Measurements from ENCODE around the gene FLT3LG.
"Not testable (repeated sequence)": the region's sequence is repeated elsewhere in the genome, so short reads cannot be mapped to it uniquely, and the experiment has no call there.

FLT3LG gene

GRCh38 chr19:49435670-49436069 lies 38.3 kb upstream of the FLT3LG start:
- Mint-ChIP-seq H3K9me3 (no peaks in the 10 kb centered on the region), H3K27ac (peak overlapping the region; percentile 79), H3K4me3 (no peak overlapping the region), H3K36me3 (peaks cover 3% of the 10 kb centered on the region), H3K4me1 (peaks cover 44% of the 10 kb centered on the region)
- ATAC-seq (no peak), DNase-seq (ENCODE audit: low spot score in 2 of 2) (no peak)

GRCh38 chr19:49436381-49437017 lies 37.5 kb upstream of the FLT3LG start:
- Mint-ChIP-seq H3K36me3 (no peaks in the 10 kb centered on the region), H3K9me3 (no peaks in the 10 kb centered on the region), H3K4me3 (no peak overlapping the region), H3K27ac (peak overlapping the region; percentile 79), H3K4me1 (peaks cover 46% of the 10 kb centered on the region)
- ATAC-seq = peak; percentile 19
- peak; percentile 51 to 80 for DNase-seq (ENCODE audit: low spot score in 2 of 2)

- Mint-ChIP-seq H3K4me1 (peaks cover 50% of the 10 kb centered on the region), H3K9me3 (no peaks in the 10 kb centered on the region), H3K4me3 (no peak overlapping the region), H3K27ac (no peak overlapping the region), H3K36me3 (no peaks in the 10 kb centered on the region)
- ATAC-seq (no peak), DNase-seq (ENCODE audit: low spot score in 2 of 2) (no peak)
Measured at GRCh38 chr19:49437231-49437630, 36.8 kb upstream of the FLT3LG start.

GRCh38 chr19:49438261-49438660 lies 35.8 kb upstream of the FLT3LG start:
- no peak overlapping the region for H3K27ac Mint-ChIP-seq
- peaks cover 8% of the 10 kb centered on the region for H3K36me3 Mint-ChIP-seq
- H3K4me1 Mint-ChIP-seq = peaks cover 51% of the 10 kb centered on the region
- H3K9me3 Mint-ChIP-seq = no peaks in the 10 kb centered on the region
- H3K4me3 Mint-ChIP-seq = no peak overlapping the region
- no peak for DNase-seq (ENCODE audit: low spot score in 2 of 2)
- ATAC-seq = no peak

GRCh38 chr19:49439836-49440235 lies 34.2 kb upstream of the FLT3LG start:
- Mint-ChIP-seq H3K4me1 (peaks cover 60% of the 10 kb centered on the region), H3K27ac (no peak overlapping the region), H3K36me3 (peaks cover 22% of the 10 kb centered on the region), H3K9me3 (no peaks in the 10 kb centered on the region), H3K4me3 (no peak overlapping the region)
- no peak for ATAC-seq
- no peak for DNase-seq (ENCODE audit: low spot score in 2 of 2)

GRCh38 chr19:49440439-49441209 lies 33.4 kb upstream of the FLT3LG start:
- H3K36me3 Mint-ChIP-seq = peaks cover 22% of the 10 kb centered on the region
- H3K4me3 Mint-ChIP-seq = peak overlapping the region; percentile 74
- H3K27ac Mint-ChIP-seq = no peak overlapping the region
- ATAC-seq = no peak
- H3K9me3 Mint-ChIP-seq = no peaks in the 10 kb centered on the region
- H3K4me1 Mint-ChIP-seq = peaks cover 59% of the 10 kb centered on the region
- no peak for DNase-seq (ENCODE audit: low spot score in 2 of 2)

- ATAC-seq (no peak), DNase-seq (ENCODE audit: low spot score in 2 of 2) (no peak)
- peak within 1 kb of the TSS; percentile 74 for H3K4me3 Mint-ChIP-seq
- H3K27ac Mint-ChIP-seq = peak within 1 kb of the TSS; percentile 88
- peaks cover 53% of the 10 kb centered on the region for H3K4me1 Mint-ChIP-seq
- H3K36me3 Mint-ChIP-seq = peaks cover 22% of the 10 kb centered on the region
- H3K9me3 Mint-ChIP-seq = no peaks in the 10 kb centered on the region
Measured at GRCh38 chr19:49441210-49441959, 32.6 kb upstream of the FLT3LG start, which contains the start of gene SLC17A7. SLC17A7 (minus strand) TSS chr19:49441527; CDS start chr19:49441379, 148 bp downstream.

- Mint-ChIP-seq H3K4me1 (peaks cover 49% of the 10 kb centered on the region), H3K9me3 (no peaks in the 10 kb centered on the region), H3K4me3 (peak overlapping the region; percentile 74), H3K36me3 (peaks cover 28% of the 10 kb centered on the region), H3K27ac (peak overlapping the region; percentile 88)
- ATAC-seq = no peak
- DNase-seq (ENCODE audit: low spot score in 2 of 2) = no peak
Measured at GRCh38 chr19:49441960-49442350, 32.1 kb upstream of the FLT3LG start.

GRCh38 chr19:49442354-49442753 lies 31.7 kb upstream of the FLT3LG start:
- peaks cover 32% of the 10 kb centered on the region for H3K36me3 Mint-ChIP-seq
- DNase-seq (ENCODE audit: low spot score in 2 of 2) (peak in 1 of 2 donors; percentile 68), ATAC-seq (no peak)
- H3K27ac Mint-ChIP-seq = peak overlapping the region; percentile 88
- H3K4me3 Mint-ChIP-seq = peak overlapping the region; percentile 74
- peaks cover 45% of the 10 kb centered on the region for H3K4me1 Mint-ChIP-seq
- H3K9me3 Mint-ChIP-seq = no peaks in the 10 kb centered on the region

GRCh38 chr19:49442771-49443365 lies 31.1 kb upstream of the FLT3LG start:
- no peaks in the 10 kb centered on the region for H3K9me3 Mint-ChIP-seq
- ATAC-seq = peak; percentile 38
- peaks cover 42% of the 10 kb centered on the region for H3K4me1 Mint-ChIP-seq
- H3K36me3 Mint-ChIP-seq = peaks cover 37% of the 10 kb centered on the region
- H3K27ac Mint-ChIP-seq = peak overlapping the region; percentile 88
- DNase-seq (ENCODE audit: low spot score in 2 of 2) = peak; percentile 50 to 86
- peak overlapping the region; percentile 74 for H3K4me3 Mint-ChIP-seq

GRCh38 chr19:49443366-49444099 lies 30.5 kb upstream of the FLT3LG start:
- peaks cover 44% of the 10 kb centered on the region for H3K36me3 Mint-ChIP-seq
- H3K27ac Mint-ChIP-seq = peak overlapping the region; percentile 88
- peaks cover 48% of the 10 kb centered on the region for H3K4me1 Mint-ChIP-seq
- peak overlapping the region; percentile 74 for H3K4me3 Mint-ChIP-seq
- DNase-seq (ENCODE audit: low spot score in 2 of 2) (peak; percentile 97 to 99), ATAC-seq (peak; percentile 92)
- H3K9me3 Mint-ChIP-seq = no peaks in the 10 kb centered on the region

- not testable (repeated sequence) for H3K9me3 Mint-ChIP-seq; ATAC-seq; DNase-seq (ENCODE audit: low spot score in 2 of 2)
- peak overlapping the region; percentile 74 for H3K4me3 Mint-ChIP-seq
- peak overlapping the region; percentile 88 for H3K27ac Mint-ChIP-seq
- H3K4me1 Mint-ChIP-seq = peaks cover 54% of the 10 kb centered on the region
- peaks cover 50% of the 10 kb centered on the region for H3K36me3 Mint-ChIP-seq
Measured at GRCh38 chr19:49444100-49444700, 29.8 kb upstream of the FLT3LG start.

GRCh38 chr19:49445997-49446396 lies 28.0 kb upstream of the FLT3LG start:
- no peak for DNase-seq (ENCODE audit: low spot score in 2 of 2)
- peaks cover 59% of the 10 kb centered on the region for H3K4me1 Mint-ChIP-seq
- H3K36me3 Mint-ChIP-seq = peaks cover 68% of the 10 kb centered on the region
- H3K4me3 Mint-ChIP-seq = no peak overlapping the region
- peak overlapping the region; percentile 17 for H3K27ac Mint-ChIP-seq
- ATAC-seq = no peak
- H3K9me3 Mint-ChIP-seq = no peaks in the 10 kb centered on the region
